HepG2 (cell line): ENCODE measurements around the gene SIX3. TPM values are rescaled to one million over a fixed set of nuclear protein-coding genes. Genes with fewer than 3 reads are reported as not detected.

Experiments
- AHR ChIP-seq: IDR thresholded peaks from 2 replicates; pipeline ENCODE4 v1.6.1; 2018; ENCODE audit warnings: missing genetic modification reagents, missing compliant biosample characterization
- ELF4 ChIP-seq: sonication (generic); formaldehyde crosslinking; IDR thresholded peaks from 2 replicates; pipeline ENCODE4 v1.5.0; 2020; ENCODE audit warnings: missing genetic modification reagents, mild to moderate bottlenecking, moderate library complexity, borderline replicate concordance
- EZH2 ChIP-seq: conservative IDR thresholded peaks from 2 replicates; pipeline ENCODE4 v1.6.1; 2012; ENCODE audit warnings: mild to moderate bottlenecking, low read depth, low read length, moderate library complexity
- FOSL2 ChIP-seq: sonication (generic); formaldehyde crosslinking; IDR thresholded peaks from 2 replicates; pipeline ENCODE4 v1.4.0; 2020; ENCODE audit warnings: missing genetic modification reagents
- LRRFIP1 ChIP-seq: sonication (generic); formaldehyde crosslinking; conservative IDR thresholded peaks from 2 replicates; pipeline ENCODE4 v1.4.0; 2020; ENCODE audit warnings: missing genetic modification reagents
- MYC ChIP-seq: sonication (generic); formaldehyde crosslinking; IDR thresholded peaks from 2 replicates; pipeline ENCODE4 v1.9.0; 2021; ENCODE audit warnings: missing genetic modification reagents, borderline replicate concordance
- PCBP1 ChIP-seq: fragments of 200-400 bp; formaldehyde crosslinking; IDR thresholded peaks from 2 replicates; pipeline ENCODE4 v1.6.1; 2017; ENCODE audit warnings: mild to moderate bottlenecking, low read depth, low read length, borderline replicate concordance
- SNAPC2 ChIP-seq: sonication (generic); formaldehyde crosslinking; IDR thresholded peaks from 2 replicates; pipeline ENCODE4 v1.8.1; 2022; ENCODE audit warnings: mild to moderate bottlenecking, missing genetic modification reagents
- ZBTB25 ChIP-seq: IDR thresholded peaks from 2 replicates; pipeline ENCODE4 v1.6.1; 2018; ENCODE audit warnings: missing genetic modification reagents
- ZFP37 ChIP-seq: sonication (generic); formaldehyde crosslinking; IDR thresholded peaks from 2 replicates; pipeline ENCODE4 v1.4.0; 2020; ENCODE audit warnings: missing genetic modification reagents, borderline replicate concordance
- ZMYM4 ChIP-seq: sonication (generic); formaldehyde crosslinking; IDR thresholded peaks from 2 replicates; pipeline ENCODE4 v1.8.1; 2023; ENCODE audit warnings: mild to moderate bottlenecking, missing genetic modification reagents
- ZNF101 ChIP-seq: sonication (generic); formaldehyde crosslinking; IDR thresholded peaks from 2 replicates; pipeline ENCODE4 v1.4.0; 2020; ENCODE audit warnings: mild to moderate bottlenecking, low read depth, missing genetic modification reagents, borderline replicate concordance
- ZNF564 ChIP-seq: sonication (generic); formaldehyde crosslinking; IDR thresholded peaks from 2 replicates; pipeline ENCODE4 v1.8.1; 2023; ENCODE audit warnings: mild to moderate bottlenecking, missing genetic modification reagents
- ZNF580 ChIP-seq: IDR thresholded peaks from 2 replicates; pipeline ENCODE4 v1.6.1; 2016; ENCODE audit warnings: low read depth, borderline replicate concordance
- ZNF724P ChIP-seq: sonication (generic); formaldehyde crosslinking; IDR thresholded peaks from 2 replicates; pipeline ENCODE4 v1.8.0; 2022; ENCODE audit warnings: missing genetic modification reagents, borderline replicate concordance
- ZNF747 ChIP-seq: sonication (generic); formaldehyde crosslinking; IDR thresholded peaks from 2 replicates; pipeline ENCODE4 v1.8.1; 2023; ENCODE audit warnings: missing genetic modification reagents, mild to moderate bottlenecking, borderline replicate concordance
- ZNF850 ChIP-seq: sonication (generic); formaldehyde crosslinking; conservative IDR thresholded peaks from 2 replicates; pipeline ENCODE4 v1.9.0; 2021; ENCODE audit warnings: mild to moderate bottlenecking, missing genetic modification reagents
- polyA plus RNA-seq, 8 experiments: library from polyadenylated mRNA; depleted of rRNA in 3 of 8; stranded (reverse) in 7 of 8; unstranded in 1 of 8; fragments of >200 nt; fragmentation: Illumina TruSeq in 4 of 8; extraction: Trizol in 4 of 8; gene quantifications; 2 replicates each; pipeline versions ENCODE4 v1.2.1 to v1.2.3, GENCODE V29; 2011 to 2016; ENCODE audit warnings: low read depth in 4 of 8, missing spikeins in 1 of 8, mixed read lengths in 1 of 8; ENCODE audit not compliant: insufficient read depth in 1 of 8
- total RNA-seq, 5 experiments: library from RNA; depleted of rRNA; stranded (reverse); fragments of >200 nt; fragmentation: Illumina TruSeq; extraction: Trizol; gene quantifications; 2 replicates each; pipeline ENCODE4 v1.2.3, GENCODE V29; 2016; ENCODE audit warnings: low read depth in 1 of 5
- TF ChIP-seq, protein P1 (sequence below): sonication (generic); formaldehyde crosslinking; IDR thresholded peaks from 2 replicates; pipeline ENCODE4 v1.4.0; 2020; ENCODE audit warnings: mild to moderate bottlenecking, missing genetic modification reagents, borderline replicate concordance
- TF ChIP-seq, protein P2 (sequence below): sonication (generic); formaldehyde crosslinking; IDR thresholded peaks from 2 replicates; pipeline ENCODE4 v1.4.0; 2020; ENCODE audit warnings: missing genetic modification reagents

SIX3 gene
- total and polyA plus RNA-seq, 2 of the 13 experiments (the other 11 are each of a cell fraction or from before 2014, with no cell fraction given), result not detected

DNA sequence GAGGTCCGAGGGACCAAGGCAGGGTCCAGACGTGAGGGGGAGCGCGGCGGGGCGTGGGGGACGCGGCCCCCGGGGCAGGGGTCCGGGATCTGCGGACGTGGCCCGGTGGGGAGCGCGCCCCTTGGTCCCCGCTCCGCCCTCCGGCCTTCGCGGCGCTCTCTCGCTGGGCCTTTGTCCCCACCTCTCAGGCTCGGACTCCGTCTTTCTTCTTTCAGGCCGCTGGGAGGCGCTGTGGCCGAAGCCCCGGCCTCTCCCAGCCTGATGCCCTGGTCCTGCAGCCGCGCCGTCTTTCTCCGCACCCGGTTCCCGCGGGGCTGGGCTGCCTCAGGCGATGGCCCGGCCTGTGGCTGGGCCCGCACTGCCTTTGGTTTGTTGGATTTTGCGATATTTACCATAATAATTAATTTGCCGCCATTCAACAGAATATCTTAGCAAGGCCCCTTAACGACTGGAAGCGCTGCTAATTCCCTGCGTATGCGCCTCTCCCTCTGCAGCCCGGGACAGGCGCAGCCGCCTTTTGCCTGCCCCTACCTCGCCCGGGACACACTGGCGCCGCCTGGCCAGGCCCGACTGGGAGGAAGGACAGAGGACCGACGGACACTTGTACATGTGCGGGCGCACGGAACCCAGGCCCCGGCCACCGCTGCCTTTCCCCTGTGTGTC lies 10.8 kb downstream of the SIX3 start (continued):
- TF ChIP-seq LRRFIP1 (CRISPR knock-in tag) (no peak), AHR (CRISPR knock-in tag) (no peak), ZFP37 (CRISPR knock-in tag) (no peak), EZH2 (no peak; the same call in 1 of the 2 replicates), MYC (CRISPR knock-in tag) (peak; percentile 18; the same call in 1 of the 2 replicates), ZMYM4 (CRISPR knock-in tag) (peak; percentile 65), ZNF747 (CRISPR knock-in tag) (no peak), ZNF850 (CRISPR knock-in tag) (no peak), ZNF101 (CRISPR knock-in tag) (no peak), FOSL2 (no peak), PCBP1 (no peak), ZNF724P (CRISPR knock-in tag) (no peak), ZNF580 (CRISPR knock-in tag) (peak; percentile 44; the same call in 1 of the 2 replicates), ZBTB25 (CRISPR knock-in tag) (no peak), ZNF564 (no peak), ELF4 (CRISPR knock-in tag) (no peak), SNAPC2 (CRISPR knock-in tag) (no peak)
- TF ChIP-seq, protein P1, sequence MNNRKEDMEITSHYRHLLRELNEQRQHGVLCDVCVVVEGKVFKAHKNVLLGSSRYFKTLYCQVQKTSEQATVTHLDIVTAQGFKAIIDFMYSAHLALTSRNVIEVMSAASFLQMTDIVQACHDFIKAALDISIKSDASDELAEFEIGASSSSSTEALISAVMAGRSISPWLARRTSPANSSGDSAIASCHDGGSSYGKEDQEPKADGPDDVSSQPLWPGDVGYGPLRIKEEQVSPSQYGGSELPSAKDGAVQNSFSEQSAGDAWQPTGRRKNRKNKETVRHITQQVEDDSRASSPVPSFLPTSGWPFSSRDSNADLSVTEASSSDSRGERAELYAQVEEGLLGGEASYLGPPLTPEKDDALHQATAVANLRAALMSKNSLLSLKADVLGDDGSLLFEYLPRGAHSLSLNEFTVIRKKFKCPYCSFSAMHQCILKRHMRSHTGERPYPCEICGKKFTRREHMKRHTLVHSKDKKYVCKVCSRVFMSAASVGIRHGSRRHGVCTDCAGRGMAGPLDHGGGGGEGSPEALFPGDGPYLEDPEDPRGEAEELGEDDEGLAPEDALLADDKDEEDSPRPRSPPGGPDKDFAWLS (CRISPR knock-in tag), result 0 out of 2 replicates have a peak, but pooled peaks have one; percentile 70
- TF ChIP-seq, protein P2, sequence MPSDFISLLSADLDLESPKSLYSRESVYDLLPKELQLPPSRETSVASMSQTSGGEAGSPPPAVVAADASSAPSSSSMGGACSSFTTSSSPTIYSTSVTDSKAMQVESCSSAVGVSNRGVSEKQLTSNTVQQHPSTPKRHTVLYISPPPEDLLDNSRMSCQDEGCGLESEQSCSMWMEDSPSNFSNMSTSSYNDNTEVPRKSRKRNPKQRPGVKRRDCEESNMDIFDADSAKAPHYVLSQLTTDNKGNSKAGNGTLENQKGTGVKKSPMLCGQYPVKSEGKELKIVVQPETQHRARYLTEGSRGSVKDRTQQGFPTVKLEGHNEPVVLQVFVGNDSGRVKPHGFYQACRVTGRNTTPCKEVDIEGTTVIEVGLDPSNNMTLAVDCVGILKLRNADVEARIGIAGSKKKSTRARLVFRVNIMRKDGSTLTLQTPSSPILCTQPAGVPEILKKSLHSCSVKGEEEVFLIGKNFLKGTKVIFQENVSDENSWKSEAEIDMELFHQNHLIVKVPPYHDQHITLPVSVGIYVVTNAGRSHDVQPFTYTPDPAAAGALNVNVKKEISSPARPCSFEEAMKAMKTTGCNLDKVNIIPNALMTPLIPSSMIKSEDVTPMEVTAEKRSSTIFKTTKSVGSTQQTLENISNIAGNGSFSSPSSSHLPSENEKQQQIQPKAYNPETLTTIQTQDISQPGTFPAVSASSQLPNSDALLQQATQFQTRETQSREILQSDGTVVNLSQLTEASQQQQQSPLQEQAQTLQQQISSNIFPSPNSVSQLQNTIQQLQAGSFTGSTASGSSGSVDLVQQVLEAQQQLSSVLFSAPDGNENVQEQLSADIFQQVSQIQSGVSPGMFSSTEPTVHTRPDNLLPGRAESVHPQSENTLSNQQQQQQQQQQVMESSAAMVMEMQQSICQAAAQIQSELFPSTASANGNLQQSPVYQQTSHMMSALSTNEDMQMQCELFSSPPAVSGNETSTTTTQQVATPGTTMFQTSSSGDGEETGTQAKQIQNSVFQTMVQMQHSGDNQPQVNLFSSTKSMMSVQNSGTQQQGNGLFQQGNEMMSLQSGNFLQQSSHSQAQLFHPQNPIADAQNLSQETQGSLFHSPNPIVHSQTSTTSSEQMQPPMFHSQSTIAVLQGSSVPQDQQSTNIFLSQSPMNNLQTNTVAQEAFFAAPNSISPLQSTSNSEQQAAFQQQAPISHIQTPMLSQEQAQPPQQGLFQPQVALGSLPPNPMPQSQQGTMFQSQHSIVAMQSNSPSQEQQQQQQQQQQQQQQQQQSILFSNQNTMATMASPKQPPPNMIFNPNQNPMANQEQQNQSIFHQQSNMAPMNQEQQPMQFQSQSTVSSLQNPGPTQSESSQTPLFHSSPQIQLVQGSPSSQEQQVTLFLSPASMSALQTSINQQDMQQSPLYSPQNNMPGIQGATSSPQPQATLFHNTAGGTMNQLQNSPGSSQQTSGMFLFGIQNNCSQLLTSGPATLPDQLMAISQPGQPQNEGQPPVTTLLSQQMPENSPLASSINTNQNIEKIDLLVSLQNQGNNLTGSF (CRISPR knock-in tag), result no peak
